ENCODE results near the gene CLEC3B. TPM values are rescaled to one million over a fixed set of nuclear protein-coding genes. Genes with fewer than 3 reads are reported as not detected.
A peak's percentile ranks its signal among the peaks of the same experiment; 100 is the strongest.

Gene CLEC3B
- total and polyA plus RNA-seq, 2 donors (not counting 3 experiments of a cell fraction or from before 2014, with no cell fraction given): 1.8 TPM; not detected in 1

DNA sequence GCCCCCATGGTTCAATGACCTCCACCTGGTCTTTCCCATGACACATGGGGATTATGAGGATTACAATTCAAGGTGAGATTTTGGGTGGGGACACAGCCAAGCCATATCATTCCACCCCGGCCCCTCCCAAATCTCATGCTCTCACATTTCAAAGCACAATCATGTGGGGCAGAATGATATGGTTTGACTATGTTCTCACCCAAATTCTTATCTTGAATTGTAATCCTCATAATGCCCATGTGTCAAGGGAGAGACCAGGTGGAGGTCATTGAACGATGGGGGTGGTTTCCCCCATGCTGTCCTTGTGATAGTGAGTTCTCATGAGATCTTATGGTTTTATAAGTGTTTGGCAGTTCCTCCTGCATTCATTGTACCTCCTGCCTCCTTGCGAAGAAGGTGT lies 2.4 kb upstream of the CLEC3B start:
- Histone ChIP-seq H3K4me2 (ENCODE audit: insufficient read depth, low read length) (no peak overlapping the region), H3K27me3 (ENCODE audit: control insufficient read depth in 2 of 2, insufficient read depth in 2 of 2, low read length in 2 of 2) (no peaks in the 10 kb centered on the region), H3K4me1 (ENCODE audit: control insufficient read depth, extremely low read depth, insufficient read depth, low read length) (peaks cover 22% of the 10 kb centered on the region), H3K9ac (replicated peaks; ENCODE audit: extremely low read depth, insufficient read depth, low read length) (no peak overlapping the region), H3K4me3 (replicated peaks in 1 of 3; ENCODE audit: insufficient read depth in 1 of 3, low read depth in 1 of 3, low read length in 3 of 3) (no peak overlapping the region), H3K9me3 (replicated peaks; ENCODE audit: control insufficient read depth, insufficient read depth, low read length) (no peaks in the 10 kb centered on the region), H4K20me1 (replicated peaks; ENCODE audit: control insufficient read depth, extremely low read depth, insufficient read depth, low read length) (no peaks in the 10 kb centered on the region), H3K27ac (ENCODE audit: insufficient read depth, low read depth, low read length) (no peak overlapping the region), H2AFZ (ENCODE audit: low read depth, low read length) (no peak overlapping the region), H3K79me2 (ENCODE audit: control insufficient read depth, insufficient read depth, low read length) (no peaks in the 10 kb centered on the region), H3K9me1 (replicated peaks; ENCODE audit: control insufficient read depth, extremely low read depth, insufficient read depth, low read length) (no peaks in the 10 kb centered on the region), H3K36me3 (ENCODE audit: control insufficient read depth in 2 of 2, extremely low read depth in 1 of 2, insufficient read depth in 2 of 2, low read length in 2 of 2) (no peaks in the 10 kb centered on the region)
- TF ChIP-seq JUN (IDR thresholded peaks at IDR 0.05; ENCODE audit: borderline replicate concordance, insufficient read depth, insufficient read length, low read depth): no peak
- TF ChIP-seq POLR2AphosphoS5 (IDR thresholded peaks at IDR 0.05; ENCODE audit: insufficient read depth, low read depth, low read length): no peak
- no peak for DNase-seq (ENCODE audit: low read depth, low spot score)
- POLR2A ChIA-PET: no interaction called here
- CTCF ChIA-PET: no interaction called here
- dilution Hi-C loops (cut with MboI; ENCODE audit: extremely low pct_ligation_motif_present, low sequenced_read_pairs): no loop called here
- no TSS peak for BruUV-seq (replicated peaks)
- no peak for FAIRE-seq
- intact Hi-C loops (cut with micrococcal nuclease): loop anchor here (10.0 kb wide), 1 partner anchor 469 kb away; the partner anchor contains the start of gene ZKSCAN7

DNA sequence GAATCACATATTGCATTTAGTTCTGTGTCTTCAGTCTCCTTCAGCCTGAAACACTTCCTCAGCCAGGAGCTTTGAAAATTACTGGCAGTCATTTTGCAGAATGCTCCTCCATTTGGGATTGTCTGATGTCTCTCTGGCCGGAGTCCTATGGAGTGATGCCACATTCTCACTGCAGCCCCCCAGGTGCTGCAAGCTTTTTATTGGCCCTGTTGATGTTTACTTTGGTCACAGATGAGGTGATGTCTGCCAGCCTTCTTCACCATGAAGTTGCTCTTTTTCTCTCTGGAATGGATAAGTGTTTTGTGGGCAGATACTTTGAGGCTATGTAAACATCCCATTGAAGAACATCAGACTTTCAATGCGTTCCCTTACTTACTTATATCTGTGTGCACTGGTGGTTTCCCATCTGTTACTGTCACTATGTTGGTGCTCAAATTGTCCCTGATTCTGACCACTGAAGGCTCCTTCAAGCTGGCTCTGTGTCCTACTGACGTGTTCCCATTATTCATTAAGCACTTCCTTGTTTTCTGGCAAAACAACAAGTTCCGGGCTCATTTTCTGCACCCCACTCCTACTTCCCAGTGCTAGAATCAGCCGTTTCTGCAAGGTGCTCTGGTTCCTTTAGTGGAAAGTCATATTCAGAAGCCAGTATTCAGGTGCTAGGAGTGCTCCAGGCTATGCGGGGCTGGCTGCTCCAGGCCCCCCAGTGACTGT lies 1.4 kb upstream of the CLEC3B start:
- Histone ChIP-seq H3K27ac (ENCODE audit: insufficient read depth, low read depth, low read length) (no peak overlapping the region), H3K9me1 (replicated peaks; ENCODE audit: control insufficient read depth, extremely low read depth, insufficient read depth, low read length) (no peaks in the 10 kb centered on the region), H3K4me1 (ENCODE audit: control insufficient read depth, extremely low read depth, insufficient read depth, low read length) (peaks cover 22% of the 10 kb centered on the region), H3K4me2 (ENCODE audit: insufficient read depth, low read length) (no peak overlapping the region), H3K27me3 (ENCODE audit: control insufficient read depth in 2 of 2, insufficient read depth in 2 of 2, low read length in 2 of 2) (no peaks in the 10 kb centered on the region), H4K20me1 (replicated peaks; ENCODE audit: control insufficient read depth, extremely low read depth, insufficient read depth, low read length) (no peaks in the 10 kb centered on the region), H3K4me3 (replicated peaks in 1 of 3; ENCODE audit: insufficient read depth in 1 of 3, low read depth in 1 of 3, low read length in 3 of 3) (no peak overlapping the region), H2AFZ (ENCODE audit: low read depth, low read length) (no peak overlapping the region), H3K9ac (replicated peaks; ENCODE audit: extremely low read depth, insufficient read depth, low read length) (no peak overlapping the region), H3K9me3 (replicated peaks; ENCODE audit: control insufficient read depth, insufficient read depth, low read length) (no peaks in the 10 kb centered on the region), H3K36me3 (ENCODE audit: control insufficient read depth in 2 of 2, extremely low read depth in 1 of 2, insufficient read depth in 2 of 2, low read length in 2 of 2) (no peaks in the 10 kb centered on the region), H3K79me2 (ENCODE audit: control insufficient read depth, insufficient read depth, low read length) (no peaks in the 10 kb centered on the region)
- CTCF ChIA-PET: no interaction called here
- POLR2A ChIA-PET: no interaction called here
- BruUV-seq (replicated peaks): no TSS peak
- intact Hi-C loops (cut with micrococcal nuclease): loop anchor here (10.0 kb wide), 1 partner anchor 470 kb away; the partner anchor contains the start of gene ZKSCAN7
- DNase-seq (ENCODE audit: low read depth, low spot score) (peak; percentile 46), FAIRE-seq (peak; percentile 72)
- no peak for TF ChIP-seq POLR2AphosphoS5 (IDR thresholded peaks at IDR 0.05; ENCODE audit: insufficient read depth, low read depth, low read length)
- peak; percentile 22 for TF ChIP-seq FOS (IDR thresholded peaks at IDR 0.05; ENCODE audit: borderline replicate concordance, insufficient read depth, low read length)
- no peak for TF ChIP-seq MYC (IDR thresholded peaks at IDR 0.05; ENCODE audit: low read depth, low read length)
- no peak for TF ChIP-seq POLR2A (IDR thresholded peaks at IDR 0.05; ENCODE audit: low read depth, low read length)
- TF ChIP-seq EZH2 (IDR thresholded peaks at IDR 0.05; ENCODE audit: borderline replicate concordance, low read depth, low read length, severe bottlenecking): no peak
- TF ChIP-seq JUN (IDR thresholded peaks at IDR 0.05; ENCODE audit: borderline replicate concordance, insufficient read depth, insufficient read length, low read depth): no peak
- dilution Hi-C loops (cut with MboI; ENCODE audit: extremely low pct_ligation_motif_present, low sequenced_read_pairs): loop anchor here (25.0 kb wide), 1 partner anchor 488 kb away; no protein-coding TSS in a partner anchor
